ENCODE results near the gene CCDC12.

DNA sequence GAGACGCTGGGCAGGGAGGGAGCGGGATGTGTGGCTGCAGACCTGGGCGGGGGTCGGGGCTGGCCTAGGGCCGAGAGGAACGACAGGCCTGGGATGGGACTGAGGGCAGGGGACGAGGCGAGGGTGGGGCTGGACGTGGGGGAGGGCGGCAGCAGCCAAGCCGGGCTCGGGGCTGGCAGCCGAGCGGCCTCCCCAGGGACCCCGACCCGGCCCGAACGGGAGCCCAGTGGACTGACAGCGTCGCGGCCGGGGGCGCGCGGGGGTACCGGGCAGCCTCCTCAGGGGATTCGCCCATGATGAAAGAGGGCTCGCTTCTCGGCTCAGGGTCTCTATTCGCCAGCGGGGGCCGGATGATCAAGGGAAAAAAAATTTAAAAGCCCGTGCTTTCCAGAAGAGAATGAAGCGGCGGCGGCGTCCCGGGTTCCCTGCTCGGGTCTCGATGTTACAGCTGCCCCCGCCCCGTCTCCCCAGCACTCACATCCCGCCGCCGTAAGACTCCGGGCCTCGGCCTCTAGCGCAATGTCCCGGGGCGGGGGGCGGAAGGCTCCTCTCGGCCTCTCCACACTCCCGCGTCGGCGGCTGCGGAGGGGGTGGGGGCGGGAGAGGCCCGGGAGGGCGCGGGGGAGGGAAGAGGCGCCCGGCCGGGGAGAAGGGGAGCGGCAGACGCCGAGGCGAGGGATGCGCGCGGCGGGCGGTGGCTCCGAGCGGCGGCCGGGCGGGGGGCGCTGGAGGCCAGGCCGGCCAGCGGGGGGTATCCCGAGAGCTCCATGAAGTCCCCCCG is 94.8 kb downstream of the CCDC12 start:
- no peak for TF ChIP-seq TCF4 (CRISPR knock-in tag; IDR thresholded peaks at IDR 0.05; ENCODE audit: borderline replicate concordance)
- no peak for TF ChIP-seq RARB (CRISPR knock-in tag; IDR thresholded peaks at IDR 0.05)
- TF ChIP-seq BACH2 (CRISPR knock-in tag; IDR thresholded peaks at IDR 0.05; ENCODE audit: borderline replicate concordance), result no peak
- TF ChIP-seq, protein P1, sequence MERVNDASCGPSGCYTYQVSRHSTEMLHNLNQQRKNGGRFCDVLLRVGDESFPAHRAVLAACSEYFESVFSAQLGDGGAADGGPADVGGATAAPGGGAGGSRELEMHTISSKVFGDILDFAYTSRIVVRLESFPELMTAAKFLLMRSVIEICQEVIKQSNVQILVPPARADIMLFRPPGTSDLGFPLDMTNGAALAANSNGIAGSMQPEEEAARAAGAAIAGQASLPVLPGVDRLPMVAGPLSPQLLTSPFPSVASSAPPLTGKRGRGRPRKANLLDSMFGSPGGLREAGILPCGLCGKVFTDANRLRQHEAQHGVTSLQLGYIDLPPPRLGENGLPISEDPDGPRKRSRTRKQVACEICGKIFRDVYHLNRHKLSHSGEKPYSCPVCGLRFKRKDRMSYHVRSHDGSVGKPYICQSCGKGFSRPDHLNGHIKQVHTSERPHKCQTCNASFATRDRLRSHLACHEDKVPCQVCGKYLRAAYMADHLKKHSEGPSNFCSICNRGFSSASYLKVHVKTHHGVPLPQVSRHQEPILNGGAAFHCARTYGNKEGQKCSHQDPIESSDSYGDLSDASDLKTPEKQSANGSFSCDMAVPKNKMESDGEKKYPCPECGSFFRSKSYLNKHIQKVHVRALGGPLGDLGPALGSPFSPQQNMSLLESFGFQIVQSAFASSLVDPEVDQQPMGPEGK (CRISPR knock-in tag; IDR thresholded peaks at IDR 0.05; ENCODE audit: borderline replicate concordance), result no peak
- no peak for TF ChIP-seq ESRRG (CRISPR knock-in tag; IDR thresholded peaks at IDR 0.05)
- TF ChIP-seq ISL1 (CRISPR knock-in tag; IDR thresholded peaks at IDR 0.05), result no peak
- TF ChIP-seq, protein P2, sequence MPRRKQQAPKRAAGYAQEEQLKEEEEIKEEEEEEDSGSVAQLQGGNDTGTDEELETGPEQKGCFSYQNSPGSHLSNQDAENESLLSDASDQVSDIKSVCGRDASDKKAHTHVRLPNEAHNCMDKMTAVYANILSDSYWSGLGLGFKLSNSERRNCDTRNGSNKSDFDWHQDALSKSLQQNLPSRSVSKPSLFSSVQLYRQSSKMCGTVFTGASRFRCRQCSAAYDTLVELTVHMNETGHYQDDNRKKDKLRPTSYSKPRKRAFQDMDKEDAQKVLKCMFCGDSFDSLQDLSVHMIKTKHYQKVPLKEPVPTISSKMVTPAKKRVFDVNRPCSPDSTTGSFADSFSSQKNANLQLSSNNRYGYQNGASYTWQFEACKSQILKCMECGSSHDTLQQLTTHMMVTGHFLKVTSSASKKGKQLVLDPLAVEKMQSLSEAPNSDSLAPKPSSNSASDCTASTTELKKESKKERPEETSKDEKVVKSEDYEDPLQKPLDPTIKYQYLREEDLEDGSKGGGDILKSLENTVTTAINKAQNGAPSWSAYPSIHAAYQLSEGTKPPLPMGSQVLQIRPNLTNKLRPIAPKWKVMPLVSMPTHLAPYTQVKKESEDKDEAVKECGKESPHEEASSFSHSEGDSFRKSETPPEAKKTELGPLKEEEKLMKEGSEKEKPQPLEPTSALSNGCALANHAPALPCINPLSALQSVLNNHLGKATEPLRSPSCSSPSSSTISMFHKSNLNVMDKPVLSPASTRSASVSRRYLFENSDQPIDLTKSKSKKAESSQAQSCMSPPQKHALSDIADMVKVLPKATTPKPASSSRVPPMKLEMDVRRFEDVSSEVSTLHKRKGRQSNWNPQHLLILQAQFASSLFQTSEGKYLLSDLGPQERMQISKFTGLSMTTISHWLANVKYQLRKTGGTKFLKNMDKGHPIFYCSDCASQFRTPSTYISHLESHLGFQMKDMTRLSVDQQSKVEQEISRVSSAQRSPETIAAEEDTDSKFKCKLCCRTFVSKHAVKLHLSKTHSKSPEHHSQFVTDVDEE (CRISPR knock-in tag; IDR thresholded peaks at IDR 0.05), result no peak
- no peak for TF ChIP-seq ZFP3 (CRISPR knock-in tag; IDR thresholded peaks at IDR 0.05)
- TF ChIP-seq, protein P3, sequence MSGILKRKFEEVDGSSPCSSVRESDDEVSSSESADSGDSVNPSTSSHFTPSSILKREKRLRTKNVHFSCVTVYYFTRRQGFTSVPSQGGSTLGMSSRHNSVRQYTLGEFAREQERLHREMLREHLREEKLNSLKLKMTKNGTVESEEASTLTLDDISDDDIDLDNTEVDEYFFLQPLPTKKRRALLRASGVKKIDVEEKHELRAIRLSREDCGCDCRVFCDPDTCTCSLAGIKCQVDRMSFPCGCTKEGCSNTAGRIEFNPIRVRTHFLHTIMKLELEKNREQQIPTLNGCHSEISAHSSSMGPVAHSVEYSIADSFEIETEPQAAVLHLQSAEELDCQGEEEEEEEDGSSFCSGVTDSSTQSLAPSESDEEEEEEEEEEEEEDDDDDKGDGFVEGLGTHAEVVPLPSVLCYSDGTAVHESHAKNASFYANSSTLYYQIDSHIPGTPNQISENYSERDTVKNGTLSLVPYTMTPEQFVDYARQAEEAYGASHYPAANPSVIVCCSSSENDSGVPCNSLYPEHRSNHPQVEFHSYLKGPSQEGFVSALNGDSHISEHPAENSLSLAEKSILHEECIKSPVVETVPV (CRISPR knock-in tag; IDR thresholded peaks at IDR 0.05), result no peak
- no peak for TF ChIP-seq TOX (CRISPR knock-in tag; IDR thresholded peaks at IDR 0.05; ENCODE audit: borderline replicate concordance)
- no peak for TF ChIP-seq PPARA (CRISPR knock-in tag; IDR thresholded peaks at IDR 0.05; ENCODE audit: borderline replicate concordance)
- TF ChIP-seq ZFP30 (CRISPR knock-in tag; IDR thresholded peaks at IDR 0.05), result no peak
- no peak for TF ChIP-seq ZNF8 (CRISPR knock-in tag; IDR thresholded peaks at IDR 0.05)
- no peak for TF ChIP-seq ZC3H10 (CRISPR knock-in tag; IDR thresholded peaks at IDR 0.05)

Measured in SK-N-SH treated with all-trans-retinoic acid at 6 μM for 48 hours (cell line).